ENCODE data around the gene ARHGAP24. TPM values are rescaled to one million over a fixed set of nuclear protein-coding genes. Genes with fewer than 3 reads are reported as not detected.

ARHGAP24 gene
- total RNA-seq, 1 experiment from 2014 or later: 2.1 TPM

DNA sequence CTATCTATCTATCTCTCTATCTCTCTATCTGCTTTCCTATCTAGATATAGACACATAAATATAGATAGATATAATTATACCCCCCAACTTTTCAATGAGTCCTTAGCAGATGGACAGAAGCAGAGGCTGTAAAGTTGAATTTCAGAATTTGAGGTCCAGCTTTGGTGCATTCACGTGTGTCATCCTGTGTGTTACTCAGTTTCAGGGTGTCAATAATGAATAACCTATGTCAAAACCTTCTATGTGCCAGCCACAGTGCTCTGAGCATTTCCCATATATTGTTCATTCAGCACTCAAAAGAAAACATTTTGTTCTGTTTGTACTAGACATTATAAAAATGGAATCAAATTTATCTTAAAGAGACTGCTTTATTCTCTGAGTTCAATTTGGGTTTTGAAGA lies 310.0 kb downstream of the ARHGAP24 start (continued):
- TF ChIP-seq NR3C1 (CRISPR knock-in tag; conservative IDR thresholded peaks at IDR 0.05; ENCODE audit: low read depth): no peak
- TF ChIP-seq, protein P1, sequence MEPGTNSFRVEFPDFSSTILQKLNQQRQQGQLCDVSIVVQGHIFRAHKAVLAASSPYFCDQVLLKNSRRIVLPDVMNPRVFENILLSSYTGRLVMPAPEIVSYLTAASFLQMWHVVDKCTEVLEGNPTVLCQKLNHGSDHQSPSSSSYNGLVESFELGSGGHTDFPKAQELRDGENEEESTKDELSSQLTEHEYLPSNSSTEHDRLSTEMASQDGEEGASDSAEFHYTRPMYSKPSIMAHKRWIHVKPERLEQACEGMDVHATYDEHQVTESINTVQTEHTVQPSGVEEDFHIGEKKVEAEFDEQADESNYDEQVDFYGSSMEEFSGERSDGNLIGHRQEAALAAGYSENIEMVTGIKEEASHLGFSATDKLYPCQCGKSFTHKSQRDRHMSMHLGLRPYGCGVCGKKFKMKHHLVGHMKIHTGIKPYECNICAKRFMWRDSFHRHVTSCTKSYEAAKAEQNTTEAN (CRISPR knock-in tag; IDR thresholded peaks at IDR 0.05): no peak
- TF ChIP-seq, protein P2, sequence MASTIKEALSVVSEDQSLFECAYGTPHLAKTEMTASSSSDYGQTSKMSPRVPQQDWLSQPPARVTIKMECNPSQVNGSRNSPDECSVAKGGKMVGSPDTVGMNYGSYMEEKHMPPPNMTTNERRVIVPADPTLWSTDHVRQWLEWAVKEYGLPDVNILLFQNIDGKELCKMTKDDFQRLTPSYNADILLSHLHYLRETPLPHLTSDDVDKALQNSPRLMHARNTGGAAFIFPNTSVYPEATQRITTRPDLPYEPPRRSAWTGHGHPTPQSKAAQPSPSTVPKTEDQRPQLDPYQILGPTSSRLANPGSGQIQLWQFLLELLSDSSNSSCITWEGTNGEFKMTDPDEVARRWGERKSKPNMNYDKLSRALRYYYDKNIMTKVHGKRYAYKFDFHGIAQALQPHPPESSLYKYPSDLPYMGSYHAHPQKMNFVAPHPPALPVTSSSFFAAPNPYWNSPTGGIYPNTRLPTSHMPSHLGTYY (CRISPR knock-in tag; IDR thresholded peaks at IDR 0.05): no peak

DNA sequence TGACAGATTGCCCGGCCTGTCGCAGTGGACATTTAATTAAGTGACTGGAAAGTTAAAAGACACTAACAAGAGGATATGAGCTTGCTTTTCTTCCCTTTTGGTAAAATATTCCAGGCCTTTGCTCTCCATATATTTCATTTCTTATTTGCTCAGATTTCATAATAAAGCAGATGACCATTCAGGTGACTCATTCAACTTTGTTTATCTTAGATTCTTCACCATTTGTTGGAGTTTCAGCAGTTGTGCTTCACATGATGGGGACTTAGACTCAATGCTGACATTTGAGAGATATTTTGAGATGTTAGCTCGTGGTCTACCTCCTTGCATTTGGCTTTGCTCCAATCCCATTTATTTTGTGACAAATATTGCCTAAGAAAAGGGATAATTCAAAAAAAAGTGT lies 312.2 kb downstream of the ARHGAP24 start:
- no peak for ATAC-seq
- H3K27ac Mint-ChIP-seq: no peak overlapping the region
- no peaks in the 10 kb centered on the region for H3K27me3 Mint-ChIP-seq (ENCODE audit: low read depth)
- ChIA-PET POLR2A (no interaction called here), CTCF (interaction anchor here (1.9 kb wide), 1 partner anchor 10 kb away, joined by 9 read pairs; no protein-coding TSS in a partner anchor)
- H3K36me3 Mint-ChIP-seq: no peaks in the 10 kb centered on the region
- peaks cover 3% of the 10 kb centered on the region; the same call in 1 of the 2 replicates for H3K9me3 Mint-ChIP-seq
- no peak overlapping the region for H3K4me3 Mint-ChIP-seq
- peaks cover 9% of the 10 kb centered on the region for H3K4me1 Mint-ChIP-seq
- TF ChIP-seq, protein P3, sequence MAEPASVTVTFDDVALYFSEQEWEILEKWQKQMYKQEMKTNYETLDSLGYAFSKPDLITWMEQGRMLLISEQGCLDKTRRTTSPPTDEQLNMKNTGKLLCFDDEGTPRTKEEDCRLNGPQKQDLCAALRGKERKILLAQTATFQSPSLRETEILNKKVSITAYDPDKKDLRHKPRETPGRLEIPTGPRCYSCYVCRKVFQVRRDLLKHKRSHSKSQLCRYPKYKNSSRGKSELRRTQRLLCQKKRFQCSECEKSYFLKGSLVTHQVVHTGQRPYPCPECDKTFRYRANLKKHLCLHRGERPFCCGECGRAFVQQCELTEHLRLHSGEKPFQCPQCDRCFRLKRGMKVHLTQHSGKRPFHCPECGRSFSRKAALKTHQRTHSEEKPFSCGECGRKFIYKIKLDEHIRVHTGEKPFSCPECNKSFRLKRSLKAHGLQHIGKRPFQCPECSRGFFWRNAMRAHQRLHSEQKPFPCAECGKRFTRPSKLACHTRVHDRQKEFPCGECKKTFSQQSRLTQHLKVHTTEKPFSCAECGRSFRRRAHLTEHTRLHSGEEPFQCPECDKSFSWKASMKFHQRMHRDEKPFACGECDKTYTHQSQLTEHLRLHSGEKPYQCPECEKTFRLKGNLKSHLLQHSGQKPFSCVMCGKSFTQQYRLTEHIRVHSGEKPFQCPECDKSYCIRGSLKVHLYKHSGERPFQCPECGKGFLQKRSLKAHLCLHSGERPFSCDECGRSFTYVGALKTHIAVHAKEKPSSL (CRISPR knock-in tag; conservative IDR thresholded peaks at IDR 0.05): no peak
- no peak for TF ChIP-seq IRF2 (CRISPR knock-in tag; IDR thresholded peaks at IDR 0.05; ENCODE audit: borderline replicate concordance, low read depth)
- TF ChIP-seq, protein P4, sequence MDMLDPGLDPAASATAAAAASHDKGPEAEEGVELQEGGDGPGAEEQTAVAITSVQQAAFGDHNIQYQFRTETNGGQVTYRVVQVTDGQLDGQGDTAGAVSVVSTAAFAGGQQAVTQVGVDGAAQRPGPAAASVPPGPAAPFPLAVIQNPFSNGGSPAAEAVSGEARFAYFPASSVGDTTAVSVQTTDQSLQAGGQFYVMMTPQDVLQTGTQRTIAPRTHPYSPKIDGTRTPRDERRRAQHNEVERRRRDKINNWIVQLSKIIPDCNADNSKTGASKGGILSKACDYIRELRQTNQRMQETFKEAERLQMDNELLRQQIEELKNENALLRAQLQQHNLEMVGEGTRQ (CRISPR knock-in tag; IDR thresholded peaks at IDR 0.05): no peak
- TF ChIP-seq EMX1 (CRISPR knock-in tag; IDR thresholded peaks at IDR 0.05): no peak
- DNase-seq (ENCODE audit: low spot score): no peak

DNA sequence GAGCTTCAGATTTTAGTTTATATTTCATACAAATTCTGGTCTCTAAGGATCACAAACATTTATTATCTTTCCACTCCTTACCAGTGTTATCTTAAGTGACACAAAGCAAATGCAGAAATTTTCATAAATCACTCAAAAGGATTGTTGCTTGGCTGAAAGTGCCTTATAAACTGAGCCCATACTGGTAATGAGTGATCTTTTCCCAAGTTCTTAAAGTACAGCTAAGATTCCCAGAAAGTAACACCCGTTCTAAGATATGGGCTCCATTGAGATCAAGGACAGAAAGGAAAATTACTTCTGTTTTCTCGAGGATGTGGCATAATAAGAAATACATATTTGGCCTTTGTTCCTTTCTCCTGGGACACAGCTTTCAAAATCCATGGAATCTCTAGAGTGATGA lies 313.7 kb downstream of the ARHGAP24 start:
- peaks cover 6% of the 10 kb centered on the region for H3K4me1 Mint-ChIP-seq
- no peak overlapping the region for H3K27ac Mint-ChIP-seq
- CTCF ChIA-PET: interaction anchor here (1.6 kb wide), 1 partner anchor 8 kb away, joined by 8 read pairs; no protein-coding TSS in a partner anchor
- POLR2A ChIA-PET: no interaction called here
- DNase-seq (ENCODE audit: low spot score): no peak
- H3K36me3 Mint-ChIP-seq: no peaks in the 10 kb centered on the region
- H3K27me3 Mint-ChIP-seq (ENCODE audit: low read depth): no peaks in the 10 kb centered on the region
- no peak overlapping the region for H3K4me3 Mint-ChIP-seq
- peaks cover 3% of the 10 kb centered on the region; the same call in 1 of the 2 replicates for H3K9me3 Mint-ChIP-seq
- ATAC-seq: no peak
- TF ChIP-seq ETV6 (CRISPR knock-in tag; IDR thresholded peaks at IDR 0.05) (no peak), ATF1 (CRISPR knock-in tag; IDR thresholded peaks at IDR 0.05) (no peak), CBFB (CRISPR knock-in tag; IDR thresholded peaks at IDR 0.05; ENCODE audit: low read depth) (no peak), NFYB (CRISPR knock-in tag; conservative IDR thresholded peaks at IDR 0.05; ENCODE audit: low read depth) (no peak), FOXJ3 (CRISPR knock-in tag; IDR thresholded peaks at IDR 0.05; ENCODE audit: borderline replicate concordance) (no peak), ZNF423 (CRISPR knock-in tag; IDR thresholded peaks at IDR 0.05) (no peak), IRF2 (CRISPR knock-in tag; IDR thresholded peaks at IDR 0.05; ENCODE audit: borderline replicate concordance, low read depth) (no peak), SOX15 (CRISPR knock-in tag; IDR thresholded peaks at IDR 0.05) (no peak), ZBTB21 (CRISPR knock-in tag; IDR thresholded peaks at IDR 0.05; ENCODE audit: borderline replicate concordance) (no peak)
- TF ChIP-seq, protein P5, sequence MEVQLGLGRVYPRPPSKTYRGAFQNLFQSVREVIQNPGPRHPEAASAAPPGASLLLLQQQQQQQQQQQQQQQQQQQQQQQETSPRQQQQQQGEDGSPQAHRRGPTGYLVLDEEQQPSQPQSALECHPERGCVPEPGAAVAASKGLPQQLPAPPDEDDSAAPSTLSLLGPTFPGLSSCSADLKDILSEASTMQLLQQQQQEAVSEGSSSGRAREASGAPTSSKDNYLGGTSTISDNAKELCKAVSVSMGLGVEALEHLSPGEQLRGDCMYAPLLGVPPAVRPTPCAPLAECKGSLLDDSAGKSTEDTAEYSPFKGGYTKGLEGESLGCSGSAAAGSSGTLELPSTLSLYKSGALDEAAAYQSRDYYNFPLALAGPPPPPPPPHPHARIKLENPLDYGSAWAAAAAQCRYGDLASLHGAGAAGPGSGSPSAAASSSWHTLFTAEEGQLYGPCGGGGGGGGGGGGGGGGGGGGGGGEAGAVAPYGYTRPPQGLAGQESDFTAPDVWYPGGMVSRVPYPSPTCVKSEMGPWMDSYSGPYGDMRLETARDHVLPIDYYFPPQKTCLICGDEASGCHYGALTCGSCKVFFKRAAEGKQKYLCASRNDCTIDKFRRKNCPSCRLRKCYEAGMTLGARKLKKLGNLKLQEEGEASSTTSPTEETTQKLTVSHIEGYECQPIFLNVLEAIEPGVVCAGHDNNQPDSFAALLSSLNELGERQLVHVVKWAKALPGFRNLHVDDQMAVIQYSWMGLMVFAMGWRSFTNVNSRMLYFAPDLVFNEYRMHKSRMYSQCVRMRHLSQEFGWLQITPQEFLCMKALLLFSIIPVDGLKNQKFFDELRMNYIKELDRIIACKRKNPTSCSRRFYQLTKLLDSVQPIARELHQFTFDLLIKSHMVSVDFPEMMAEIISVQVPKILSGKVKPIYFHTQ (CRISPR knock-in tag; IDR thresholded peaks at IDR 0.05): no peak
- TF ChIP-seq, protein P6, sequence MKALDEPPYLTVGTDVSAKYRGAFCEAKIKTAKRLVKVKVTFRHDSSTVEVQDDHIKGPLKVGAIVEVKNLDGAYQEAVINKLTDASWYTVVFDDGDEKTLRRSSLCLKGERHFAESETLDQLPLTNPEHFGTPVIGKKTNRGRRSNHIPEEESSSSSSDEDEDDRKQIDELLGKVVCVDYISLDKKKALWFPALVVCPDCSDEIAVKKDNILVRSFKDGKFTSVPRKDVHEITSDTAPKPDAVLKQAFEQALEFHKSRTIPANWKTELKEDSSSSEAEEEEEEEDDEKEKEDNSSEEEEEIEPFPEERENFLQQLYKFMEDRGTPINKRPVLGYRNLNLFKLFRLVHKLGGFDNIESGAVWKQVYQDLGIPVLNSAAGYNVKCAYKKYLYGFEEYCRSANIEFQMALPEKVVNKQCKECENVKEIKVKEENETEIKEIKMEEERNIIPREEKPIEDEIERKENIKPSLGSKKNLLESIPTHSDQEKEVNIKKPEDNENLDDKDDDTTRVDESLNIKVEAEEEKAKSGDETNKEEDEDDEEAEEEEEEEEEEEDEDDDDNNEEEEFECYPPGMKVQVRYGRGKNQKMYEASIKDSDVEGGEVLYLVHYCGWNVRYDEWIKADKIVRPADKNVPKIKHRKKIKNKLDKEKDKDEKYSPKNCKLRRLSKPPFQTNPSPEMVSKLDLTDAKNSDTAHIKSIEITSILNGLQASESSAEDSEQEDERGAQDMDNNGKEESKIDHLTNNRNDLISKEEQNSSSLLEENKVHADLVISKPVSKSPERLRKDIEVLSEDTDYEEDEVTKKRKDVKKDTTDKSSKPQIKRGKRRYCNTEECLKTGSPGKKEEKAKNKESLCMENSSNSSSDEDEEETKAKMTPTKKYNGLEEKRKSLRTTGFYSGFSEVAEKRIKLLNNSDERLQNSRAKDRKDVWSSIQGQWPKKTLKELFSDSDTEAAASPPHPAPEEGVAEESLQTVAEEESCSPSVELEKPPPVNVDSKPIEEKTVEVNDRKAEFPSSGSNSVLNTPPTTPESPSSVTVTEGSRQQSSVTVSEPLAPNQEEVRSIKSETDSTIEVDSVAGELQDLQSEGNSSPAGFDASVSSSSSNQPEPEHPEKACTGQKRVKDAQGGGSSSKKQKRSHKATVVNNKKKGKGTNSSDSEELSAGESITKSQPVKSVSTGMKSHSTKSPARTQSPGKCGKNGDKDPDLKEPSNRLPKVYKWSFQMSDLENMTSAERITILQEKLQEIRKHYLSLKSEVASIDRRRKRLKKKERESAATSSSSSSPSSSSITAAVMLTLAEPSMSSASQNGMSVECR (CRISPR knock-in tag; IDR thresholded peaks at IDR 0.05; ENCODE audit: borderline replicate concordance): no peak
- TF ChIP-seq, protein P7, sequence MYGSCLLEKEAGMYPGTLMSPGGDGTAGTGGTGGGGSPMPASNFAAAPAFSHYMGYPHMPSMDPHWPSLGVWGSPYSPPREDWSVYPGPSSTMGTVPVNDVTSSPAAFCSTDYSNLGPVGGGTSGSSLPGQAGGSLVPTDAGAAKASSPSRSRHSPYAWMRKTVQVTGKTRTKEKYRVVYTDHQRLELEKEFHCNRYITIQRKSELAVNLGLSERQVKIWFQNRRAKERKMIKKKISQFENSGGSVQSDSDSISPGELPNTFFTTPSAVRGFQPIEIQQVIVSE (CRISPR knock-in tag; IDR thresholded peaks at IDR 0.05; ENCODE audit: borderline replicate concordance): no peak
